PC-3 (cell line): ENCODE measurements around the gene AMELY.

Experiments
- EZH2 ChIP-seq: fragments of 300-600 bp; sonication (generic); IDR thresholded peaks from one replicate; pipeline ENCODE4 v1.6.1; 2017; ENCODE audit warnings: antibody characterized with exemption, mild to moderate bottlenecking, low read length; ENCODE audit not compliant: unreplicated experiment
- TF ChIP-seq, protein P1 (sequence below): fragments of 300-600 bp; sonication (generic); conservative IDR thresholded peaks from 2 replicates; pipeline ENCODE4 v1.5.1; 2017; ENCODE audit warnings: antibody characterized with exemption, low read depth, mild to moderate bottlenecking, low read length

GRCh38 chrY:6849384-6849783 is 62.2 kb downstream of the AMELY start:
- TF ChIP-seq, protein P1, sequence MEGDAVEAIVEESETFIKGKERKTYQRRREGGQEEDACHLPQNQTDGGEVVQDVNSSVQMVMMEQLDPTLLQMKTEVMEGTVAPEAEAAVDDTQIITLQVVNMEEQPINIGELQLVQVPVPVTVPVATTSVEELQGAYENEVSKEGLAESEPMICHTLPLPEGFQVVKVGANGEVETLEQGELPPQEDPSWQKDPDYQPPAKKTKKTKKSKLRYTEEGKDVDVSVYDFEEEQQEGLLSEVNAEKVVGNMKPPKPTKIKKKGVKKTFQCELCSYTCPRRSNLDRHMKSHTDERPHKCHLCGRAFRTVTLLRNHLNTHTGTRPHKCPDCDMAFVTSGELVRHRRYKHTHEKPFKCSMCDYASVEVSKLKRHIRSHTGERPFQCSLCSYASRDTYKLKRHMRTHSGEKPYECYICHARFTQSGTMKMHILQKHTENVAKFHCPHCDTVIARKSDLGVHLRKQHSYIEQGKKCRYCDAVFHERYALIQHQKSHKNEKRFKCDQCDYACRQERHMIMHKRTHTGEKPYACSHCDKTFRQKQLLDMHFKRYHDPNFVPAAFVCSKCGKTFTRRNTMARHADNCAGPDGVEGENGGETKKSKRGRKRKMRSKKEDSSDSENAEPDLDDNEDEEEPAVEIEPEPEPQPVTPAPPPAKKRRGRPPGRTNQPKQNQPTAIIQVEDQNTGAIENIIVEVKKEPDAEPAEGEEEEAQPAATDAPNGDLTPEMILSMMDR: no peak
- no peak for TF ChIP-seq EZH2
